Hepatocyte (in vitro differentiated cells): ENCODE results near the gene PKP4.

Experiments used
- EZH2phosphoT487 ChIP-seq: fragments of 200-600 bp; sonication (generic); IDR thresholded peaks from one replicate; pipeline ENCODE4 v1.6.1; 2018; ENCODE audit warnings: antibody characterized with exemption, mild to moderate bottlenecking, low read depth, moderate library complexity; ENCODE audit not compliant: unreplicated experiment, severe bottlenecking
- TF ChIP-seq, protein P1 (sequence below): fragments of 200-600 bp; sonication (generic); IDR thresholded peaks from 2 replicates; pipeline ENCODE4 v1.5.1; 2016; ENCODE audit warnings: antibody characterized with exemption, mild to moderate bottlenecking; ENCODE audit not compliant: poor library complexity

DNA sequence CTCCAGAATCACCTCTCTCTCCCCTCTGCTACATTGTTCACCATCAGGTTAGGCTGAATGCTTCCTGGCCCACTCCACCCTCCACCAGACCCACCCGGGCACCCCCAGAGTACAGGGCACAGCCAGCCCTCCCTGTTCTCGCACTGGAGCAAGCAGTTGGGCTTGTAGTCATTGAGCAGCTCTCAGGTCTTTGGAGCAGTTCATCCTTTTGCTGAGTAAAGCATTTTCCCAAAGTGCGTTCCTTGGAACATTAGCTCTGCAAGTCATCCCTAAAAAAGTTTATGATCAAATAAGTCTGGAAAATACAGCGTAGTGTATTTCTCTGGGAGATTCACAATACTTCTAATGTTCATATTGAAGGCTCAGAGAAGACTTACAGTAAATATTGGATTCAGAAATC lies 234.9 kb downstream of the PKP4 start:
- TF ChIP-seq, protein P1, sequence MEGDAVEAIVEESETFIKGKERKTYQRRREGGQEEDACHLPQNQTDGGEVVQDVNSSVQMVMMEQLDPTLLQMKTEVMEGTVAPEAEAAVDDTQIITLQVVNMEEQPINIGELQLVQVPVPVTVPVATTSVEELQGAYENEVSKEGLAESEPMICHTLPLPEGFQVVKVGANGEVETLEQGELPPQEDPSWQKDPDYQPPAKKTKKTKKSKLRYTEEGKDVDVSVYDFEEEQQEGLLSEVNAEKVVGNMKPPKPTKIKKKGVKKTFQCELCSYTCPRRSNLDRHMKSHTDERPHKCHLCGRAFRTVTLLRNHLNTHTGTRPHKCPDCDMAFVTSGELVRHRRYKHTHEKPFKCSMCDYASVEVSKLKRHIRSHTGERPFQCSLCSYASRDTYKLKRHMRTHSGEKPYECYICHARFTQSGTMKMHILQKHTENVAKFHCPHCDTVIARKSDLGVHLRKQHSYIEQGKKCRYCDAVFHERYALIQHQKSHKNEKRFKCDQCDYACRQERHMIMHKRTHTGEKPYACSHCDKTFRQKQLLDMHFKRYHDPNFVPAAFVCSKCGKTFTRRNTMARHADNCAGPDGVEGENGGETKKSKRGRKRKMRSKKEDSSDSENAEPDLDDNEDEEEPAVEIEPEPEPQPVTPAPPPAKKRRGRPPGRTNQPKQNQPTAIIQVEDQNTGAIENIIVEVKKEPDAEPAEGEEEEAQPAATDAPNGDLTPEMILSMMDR: no peak
- no peak for TF ChIP-seq EZH2phosphoT487
